Stimulated activated CD8-positive, alpha-beta memory T cell treated with anti-CD3 and anti-CD28 coated beads, Interleukin-4, amount 100 ng/mL, for 4 hours (primary cell): ENCODE data around the gene TMEM59.
A peak's percentile ranks its signal among the peaks of the same experiment; 100 is the strongest.
"Not testable (repeated sequence)": the region's sequence is repeated elsewhere in the genome, so short reads cannot be mapped to it uniquely, and the experiment has no call there.

Experiments used
- DNase-seq, 2 donors: peaks; one replicate each; pipeline ENCODE4 v3.0.0-alpha.2; 2020; ENCODE audit warnings: low read depth in 2 of 2, low spot score in 1 of 2

TMEM59 gene

GRCh38 chr1:54052934-54053744, at the start of gene TMEM59, which contains the start of gene TCEANC2:
Gene TMEM59 (minus strand): TSS chr1:54053204. CDS start chr1:54053188, 16 bp downstream.
Gene TCEANC2 (plus strand): TSS chr1:54053608. CDS start chr1:54054423, 815 bp downstream.
- peak; percentile 92 to 97 for DNase-seq

- DNase-seq = no peak
Measured at GRCh38 chr1:54100500-54100899, 47.5 kb upstream of the TMEM59 start.

GRCh38 chr1:54099061-54099610, 46.1 kb upstream of the TMEM59 start:
- no peak for DNase-seq

GRCh38 chr1:54096877-54097240, 43.9 kb upstream of the TMEM59 start:
- no peak for DNase-seq

GRCh38 chr1:54096227-54096876, 43.3 kb upstream of the TMEM59 start:
- no peak for DNase-seq

GRCh38 chr1:54095546-54096226, 42.7 kb upstream of the TMEM59 start:
- no peak for DNase-seq

- DNase-seq = not testable (repeated sequence)
Measured at GRCh38 chr1:54094730-54095105, 41.7 kb upstream of the TMEM59 start.

- no peak for DNase-seq
Measured at GRCh38 chr1:54094001-54094729, 41.2 kb upstream of the TMEM59 start.

- no peak for DNase-seq
Measured at GRCh38 chr1:54091666-54092065, 38.7 kb upstream of the TMEM59 start.

GRCh38 chr1:54088385-54088784, 35.4 kb upstream of the TMEM59 start:
- DNase-seq = no peak

GRCh38 chr1:54086754-54087153, 33.8 kb upstream of the TMEM59 start:
- no peak for DNase-seq

- no peak for DNase-seq
Measured at GRCh38 chr1:54084794-54085193, 31.8 kb upstream of the TMEM59 start.

- DNase-seq = peak; percentile 14 to 16
Measured at GRCh38 chr1:54081306-54082270, 28.6 kb upstream of the TMEM59 start.

GRCh38 chr1:54080598-54081049, 27.6 kb upstream of the TMEM59 start:
- no peak for DNase-seq

- no peak for DNase-seq
Measured at GRCh38 chr1:54077359-54077758, 24.4 kb upstream of the TMEM59 start.

GRCh38 chr1:54070171-54070837, 17.3 kb upstream of the TMEM59 start:
- DNase-seq = no peak

GRCh38 chr1:54069791-54070170, 16.8 kb upstream of the TMEM59 start:
- no peak for DNase-seq

- no peak for DNase-seq
Measured at GRCh38 chr1:54064299-54064698, 11.3 kb upstream of the TMEM59 start.

- no peak for DNase-seq
Measured at GRCh38 chr1:54054438-54054749, 1.4 kb upstream of the TMEM59 start.
